Immature natural killer cell (primary cell): ENCODE measurements around the gene CRKL. TPM values are rescaled to one million over a fixed set of nuclear protein-coding genes. Genes with fewer than 3 reads are reported as not detected.

Source experiments
- DNase-seq, 3 donors: peaks; one replicate each; pipeline ENCODE4 v3.0.0; 2022; ENCODE audit warnings: mixed read lengths in 1 of 3
- H3K27ac Mint-ChIP-seq, 6 donors: one replicate each; pipeline ENCODE4 v1.8.0; 2020; ENCODE audit warnings: mixed read lengths in 6 of 6, mild to moderate bottlenecking in 5 of 6, inconsistent platforms in 4 of 6, moderate library complexity in 3 of 6
- H3K27me3 Mint-ChIP-seq, 3 donors: one replicate each; pipeline ENCODE4 v1.8.0; 2020 to 2021; ENCODE audit warnings: low read depth in 3 of 3, mild to moderate bottlenecking in 3 of 3, mixed read lengths in 3 of 3, moderate library complexity in 3 of 3, inconsistent platforms in 1 of 3
- H3K36me3 Mint-ChIP-seq, 3 donors: one replicate each; pipeline ENCODE4 v1.8.0; 2020; ENCODE audit warnings: mixed read lengths in 3 of 3, inconsistent platforms in 2 of 3, mild to moderate bottlenecking in 2 of 3
- H3K4me1 Mint-ChIP-seq, 2 donors: one replicate each; pipeline ENCODE4 v1.8.0; 2020; ENCODE audit warnings: inconsistent platforms in 2 of 2, mild to moderate bottlenecking in 2 of 2, mixed read lengths in 2 of 2, moderate library complexity in 1 of 2
- H3K4me3 Mint-ChIP-seq, 5 donors: one replicate each; pipeline ENCODE4 v1.8.0; 2020; ENCODE audit warnings: mild to moderate bottlenecking in 5 of 5, mixed read lengths in 5 of 5, inconsistent platforms in 3 of 5, moderate library complexity in 3 of 5
- H3K9me3 Mint-ChIP-seq, 6 donors: one replicate each; pipeline ENCODE4 v1.8.0; 2020; ENCODE audit warnings: mild to moderate bottlenecking in 6 of 6, mixed read lengths in 6 of 6, inconsistent platforms in 4 of 6, moderate library complexity in 3 of 6
- polyA plus RNA-seq, 3 donors: library from polyadenylated mRNA; unstranded; fragments of 300-500 nt; fragmentation: Illumina TruSeq; gene quantifications; one replicate each; pipeline ENCODE4 v1.2.3, GENCODE V29; 2021

The CRKL gene
- polyA plus RNA-seq, 3 donors from 2014 or later, result 26.7 to 50.7 (median 43.1) TPM

DNA sequence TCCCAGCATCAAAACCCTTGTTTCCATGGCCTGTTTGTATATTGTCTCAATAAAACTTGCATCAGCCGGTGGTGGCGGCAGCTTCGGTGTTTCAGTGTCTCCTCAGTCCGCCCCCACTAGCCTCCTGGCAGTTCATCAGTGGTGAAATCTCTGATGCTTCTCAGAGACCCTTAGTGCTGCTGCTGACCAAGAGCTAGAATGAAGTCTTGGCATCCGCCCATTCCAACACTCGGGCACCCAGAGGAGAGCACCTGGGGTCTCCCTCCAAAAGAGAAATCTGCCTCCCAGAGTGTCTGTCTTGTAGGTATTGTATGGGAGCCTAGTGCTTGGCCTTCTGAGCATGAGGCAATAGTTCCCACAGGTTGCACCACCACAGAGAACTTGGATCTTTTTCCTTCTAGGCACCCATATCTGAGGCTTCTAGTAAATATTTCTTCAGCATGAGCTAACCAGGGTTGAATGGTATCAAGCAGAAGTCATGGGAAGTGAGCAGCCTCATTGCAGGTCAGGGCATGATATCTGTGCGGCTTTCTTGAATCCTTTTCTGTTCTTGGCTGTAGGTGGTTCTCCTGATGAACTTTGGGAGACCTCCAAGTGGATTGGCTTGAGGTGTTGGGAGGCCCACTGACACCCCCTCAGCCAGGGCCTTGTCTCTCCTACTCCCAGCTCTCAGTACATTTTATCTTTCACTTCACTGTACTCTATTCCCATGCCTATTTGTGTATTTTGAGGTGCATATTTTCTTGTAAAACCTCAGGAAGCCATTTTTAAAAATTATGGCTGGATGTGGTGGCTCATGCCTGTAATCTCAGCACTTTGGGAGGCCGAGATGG lies 36.7 kb downstream of the CRKL start:
- Mint-ChIP-seq H3K27ac (peak overlapping the region in 3 of 6 donors; percentile 45 to 73 (median 60)), H3K4me3 (no peak overlapping the region), H3K36me3 (peaks cover 0 to 14% (median 9%) of the 10 kb centered on the region in 3 donors), H3K9me3 (no peaks in the 10 kb centered on the region), H3K27me3 (peaks cover 0 to 6% (median 2%) of the 10 kb centered on the region in 3 donors), H3K4me1 (peaks cover 26 to 28% of the 10 kb centered on the region in 2 donors)
- no peak for DNase-seq

GRCh38 chr22:20955548-20955947 lies 38.3 kb downstream of the CRKL start:
- H3K27ac Mint-ChIP-seq, result peak overlapping the region in 3 of 6 donors; percentile 29 to 51 (median 40)
- no peaks in the 10 kb centered on the region for H3K9me3 Mint-ChIP-seq
- H3K4me1 Mint-ChIP-seq, result peaks cover 15 to 16% of the 10 kb centered on the region in 2 donors
- peaks cover 0 to 4% (median 0%) of the 10 kb centered on the region in 3 donors for H3K36me3 Mint-ChIP-seq
- H3K4me3 Mint-ChIP-seq, result peak overlapping the region in 1 of 5 donors; percentile 38
- DNase-seq, result no peak
- H3K27me3 Mint-ChIP-seq, result peaks cover 2 to 6% (median 2%) of the 10 kb centered on the region in 3 donors

- DNase-seq, result no peak
- Mint-ChIP-seq H3K36me3 (peaks cover 0 to 4% (median 0%) of the 10 kb centered on the region in 3 donors), H3K27ac (peak overlapping the region in 4 of 6 donors; percentile 35 to 76 (median 64)), H3K4me3 (peak overlapping the region; percentile 81 to 89 (median 83)), H3K27me3 (peaks cover 2 to 6% (median 2%) of the 10 kb centered on the region in 3 donors), H3K4me1 (peaks cover 15% of the 10 kb centered on the region in 2 donors), H3K9me3 (no peaks in the 10 kb centered on the region)
Measured at GRCh38 chr22:20956258-20957101, 39.3 kb downstream of the CRKL start.

DNA sequence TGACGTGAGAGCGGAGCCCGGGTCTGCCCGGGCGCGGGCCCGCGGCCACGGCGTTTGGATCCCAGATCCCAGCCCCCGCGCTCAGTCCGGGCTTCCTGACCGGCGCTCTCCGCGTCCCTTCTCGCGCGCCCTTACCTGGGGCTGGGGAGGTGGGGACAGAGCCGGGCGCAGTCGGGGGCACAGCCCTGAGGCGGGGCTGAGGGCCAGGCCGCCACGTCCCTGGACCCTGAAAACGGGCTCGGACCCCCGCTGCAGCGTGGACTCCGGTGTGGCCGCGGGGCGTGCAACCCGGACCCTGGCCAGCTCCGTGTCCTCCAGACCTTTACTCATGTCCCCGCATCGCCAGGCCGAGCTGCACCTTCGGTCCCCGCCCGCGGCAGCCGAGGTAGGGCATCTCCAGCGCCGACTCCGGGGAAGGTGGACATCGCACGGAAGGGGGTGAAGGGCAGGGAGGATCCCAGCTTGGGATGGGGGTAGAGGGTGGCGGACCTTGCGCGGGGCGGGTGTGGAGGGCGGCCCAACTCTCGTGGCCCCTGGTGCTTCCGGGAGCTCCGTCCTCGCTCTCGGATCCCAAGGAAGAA lies 40.0 kb downstream of the CRKL start:
- Mint-ChIP-seq H3K36me3 (peaks cover 0 to 4% (median 0%) of the 10 kb centered on the region in 3 donors), H3K27ac (peak overlapping the region in 2 of 6 donors; percentile 37 to 76), H3K9me3 (no peaks in the 10 kb centered on the region), H3K4me1 (peaks cover 15 to 17% of the 10 kb centered on the region in 2 donors), H3K4me3 (peak overlapping the region; percentile 82 to 89 (median 83)), H3K27me3 (peaks cover 1 to 6% (median 5%) of the 10 kb centered on the region in 3 donors)
- peak in 1 of 3 donors; percentile 11 for DNase-seq

DNA sequence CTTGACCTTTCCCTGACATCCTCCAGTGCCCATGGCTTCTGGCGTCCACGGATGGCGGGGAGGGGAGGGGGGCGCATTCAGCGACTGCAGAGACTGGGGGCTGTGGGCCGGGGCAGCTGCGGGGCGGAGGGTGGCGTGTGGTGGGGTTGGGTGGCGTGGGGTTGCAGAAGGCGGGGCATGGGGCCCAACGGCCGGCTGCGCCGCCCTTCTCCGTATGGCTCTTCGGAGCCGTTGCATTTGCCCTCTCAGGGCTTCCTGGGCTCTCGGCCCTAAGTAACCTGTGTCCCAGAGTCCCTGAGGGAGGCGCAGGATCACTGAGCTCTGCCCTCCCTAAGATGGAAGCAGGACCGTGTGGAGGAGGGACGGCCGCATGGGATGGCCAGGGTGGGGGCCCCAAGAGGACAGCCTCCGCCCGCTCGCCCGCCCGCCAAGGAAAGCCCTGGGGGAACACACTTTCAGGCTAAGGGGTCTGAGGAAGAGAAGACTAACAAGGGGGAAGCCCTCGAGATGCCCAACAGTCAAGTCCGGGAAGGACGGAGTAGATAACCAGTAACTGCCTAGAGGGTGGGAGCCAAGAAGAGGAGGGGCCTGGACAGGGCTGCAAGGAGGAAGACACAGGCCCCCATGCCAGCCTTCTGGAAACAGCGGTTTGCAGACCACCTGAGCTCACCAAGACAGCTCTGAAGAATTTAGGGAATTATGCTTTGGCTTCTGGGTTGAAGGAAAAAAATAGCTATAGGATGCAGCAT lies 40.6 kb downstream of the CRKL start:
- peak in 2 of 3 donors; percentile 27 for DNase-seq
- Mint-ChIP-seq H3K9me3 (no peaks in the 10 kb centered on the region), H3K27ac (peak overlapping the region; percentile 24 to 76 (median 53)), H3K4me3 (peak overlapping the region; percentile 81 to 89 (median 83)), H3K36me3 (peaks cover 0 to 4% (median 0%) of the 10 kb centered on the region in 3 donors), H3K27me3 (peaks cover 1 to 5% (median 2%) of the 10 kb centered on the region in 3 donors), H3K4me1 (peaks cover 14 to 15% of the 10 kb centered on the region in 2 donors)

DNA sequence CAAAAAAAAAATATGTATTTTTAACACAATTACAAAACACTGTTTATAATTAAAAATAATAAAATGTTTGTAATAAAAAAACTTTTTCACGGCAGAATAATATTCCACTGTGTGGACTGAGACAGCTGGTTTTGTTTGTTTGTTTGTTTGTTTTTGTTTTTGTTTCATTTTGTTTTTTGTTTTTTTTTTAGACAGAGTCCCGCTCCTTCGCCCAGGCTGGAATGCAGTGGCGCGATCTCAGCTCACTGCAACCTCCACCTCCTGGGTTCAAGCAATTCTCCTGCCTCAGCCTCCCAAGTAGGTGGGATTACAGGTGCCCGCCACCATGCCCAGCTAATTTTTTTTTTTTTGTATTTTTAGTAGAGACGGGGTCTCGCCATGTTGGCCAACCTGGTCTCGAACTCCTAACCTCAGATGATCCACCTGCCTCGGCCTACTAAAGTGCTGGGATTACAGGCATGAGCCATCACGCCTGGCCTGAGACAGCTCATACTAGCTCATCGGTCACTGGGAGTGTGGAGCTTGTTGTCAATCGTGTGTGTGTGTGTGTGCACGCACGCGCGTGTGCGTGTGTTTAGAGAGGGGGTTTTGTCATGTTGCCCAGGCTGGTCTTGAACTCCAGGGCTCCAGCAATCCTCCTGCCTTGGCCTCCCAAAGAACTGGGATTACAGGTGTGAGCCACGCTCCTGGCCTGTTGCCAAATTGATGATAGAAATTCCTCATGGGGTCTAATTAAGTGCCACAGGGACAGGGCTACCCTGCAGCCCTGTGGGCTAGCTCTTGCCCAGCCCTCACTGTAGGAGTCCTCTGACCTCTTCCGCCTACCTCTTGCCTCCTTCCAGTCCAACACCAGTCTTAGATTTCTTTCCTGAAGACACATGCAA lies 42.6 kb downstream of the CRKL start:
- no peaks in the 10 kb centered on the region for H3K9me3 Mint-ChIP-seq
- peak overlapping the region in 1 of 6 donors; percentile 27 for H3K27ac Mint-ChIP-seq
- no peaks in the 10 kb centered on the region for H3K36me3 Mint-ChIP-seq
- no peak for DNase-seq
- H3K4me1 Mint-ChIP-seq, result peaks cover 19 to 21% of the 10 kb centered on the region in 2 donors
- peak overlapping the region in 3 of 5 donors; percentile 26 to 38 (median 31) for H3K4me3 Mint-ChIP-seq
- H3K27me3 Mint-ChIP-seq, result peaks cover 3 to 13% (median 7%) of the 10 kb centered on the region in 3 donors

GRCh38 chr22:20960609-20961008 lies 43.4 kb downstream of the CRKL start:
- peak overlapping the region in 1 of 5 donors; percentile 42 for H3K4me3 Mint-ChIP-seq

DNA sequence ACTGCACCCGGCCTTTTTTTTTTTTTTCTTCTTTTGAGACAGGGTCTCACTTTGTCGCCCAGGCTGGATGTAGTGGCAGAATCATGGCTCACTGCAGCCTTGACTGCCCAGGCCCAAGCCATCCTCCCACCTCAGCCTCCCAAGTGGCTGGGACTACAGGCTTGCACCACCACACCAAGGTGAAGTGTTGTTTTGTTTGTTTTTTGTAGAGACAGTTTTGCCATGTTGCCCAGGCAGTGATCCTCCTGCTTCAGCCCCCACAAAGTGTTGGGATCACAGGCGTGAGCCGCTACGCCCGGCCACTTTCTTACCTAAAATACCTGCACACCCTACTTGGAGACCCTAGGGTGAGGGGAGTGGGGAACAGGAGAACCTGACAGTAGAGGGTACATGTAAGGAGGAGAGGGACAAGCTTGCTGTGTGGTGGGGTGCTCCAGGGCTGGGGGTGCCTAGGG lies 45.3 kb downstream of the CRKL start:
- Mint-ChIP-seq H3K27ac (no peak overlapping the region), H3K27me3 (peaks cover 5 to 17% (median 7%) of the 10 kb centered on the region in 3 donors), H3K4me3 (no peak overlapping the region), H3K36me3 (no peaks in the 10 kb centered on the region), H3K4me1 (peaks cover 15 to 16% of the 10 kb centered on the region in 2 donors), H3K9me3 (no peaks in the 10 kb centered on the region)
- DNase-seq, result no peak

More at GRCh38 chr22:20960609-20961008, 43.4 kb downstream of the CRKL start:
- peaks cover 19 to 21% of the 10 kb centered on the region in 2 donors for H3K4me1 Mint-ChIP-seq
- no peaks in the 10 kb centered on the region for H3K9me3 Mint-ChIP-seq
- no peaks in the 10 kb centered on the region for H3K36me3 Mint-ChIP-seq
- no peak for DNase-seq
- peak overlapping the region in 2 of 6 donors; percentile 27 to 35 for H3K27ac Mint-ChIP-seq
- peaks cover 3 to 14% (median 7%) of the 10 kb centered on the region in 3 donors for H3K27me3 Mint-ChIP-seq

- Mint-ChIP-seq H3K27ac (peak overlapping the region in 1 of 6 donors; percentile 31), H3K4me3 (peak overlapping the region in 4 of 5 donors; percentile 4 to 30 (median 15)), H3K27me3 (peaks cover 5 to 17% (median 7%) of the 10 kb centered on the region in 3 donors), H3K36me3 (no peaks in the 10 kb centered on the region), H3K9me3 (no peaks in the 10 kb centered on the region), H3K4me1 (peaks cover 7 to 8% of the 10 kb centered on the region in 2 donors)
- DNase-seq, result no peak
Measured at GRCh38 chr22:20963201-20964052, 46.2 kb downstream of the CRKL start.

DNA sequence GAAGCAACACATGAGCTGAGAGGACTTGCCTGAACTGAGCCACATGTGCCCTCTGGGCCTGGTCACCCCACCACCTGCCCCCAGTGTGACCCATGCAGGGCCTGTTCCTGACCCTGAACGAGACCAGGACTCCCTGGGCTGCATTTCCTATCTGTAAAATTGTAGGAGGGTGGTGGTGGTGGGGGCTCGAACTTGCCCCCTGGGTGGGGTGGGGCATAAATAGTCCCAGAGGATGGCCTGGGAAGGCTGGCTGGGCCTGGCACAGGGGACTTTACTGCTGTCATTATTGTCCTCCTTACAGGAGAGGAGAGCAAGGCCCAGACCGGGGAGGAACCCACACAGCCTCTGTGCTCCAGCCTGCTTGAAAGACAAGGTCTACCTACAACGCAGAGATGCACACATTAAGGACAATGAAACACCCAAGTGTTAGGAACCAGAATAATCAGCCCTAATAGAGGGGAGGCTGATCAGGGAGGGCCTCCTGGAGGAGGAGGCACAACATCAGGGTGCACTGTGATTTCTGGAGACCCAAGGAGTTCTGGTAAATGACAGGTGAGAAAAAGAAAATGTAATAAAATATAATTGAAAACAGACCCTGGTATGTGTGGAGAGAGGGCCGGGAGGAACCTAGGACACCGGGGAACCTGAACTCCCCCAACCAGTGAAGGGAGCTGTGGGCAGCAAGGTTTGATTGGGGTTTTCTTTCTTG lies 47.0 kb downstream of the CRKL start:
- H3K27ac Mint-ChIP-seq, result peak overlapping the region in 1 of 6 donors; percentile 45
- no peak for DNase-seq
- peaks cover 6 to 7% of the 10 kb centered on the region in 2 donors for H3K4me1 Mint-ChIP-seq
- H3K9me3 Mint-ChIP-seq, result no peaks in the 10 kb centered on the region
- no peaks in the 10 kb centered on the region for H3K36me3 Mint-ChIP-seq
- peaks cover 5 to 17% (median 9%) of the 10 kb centered on the region in 3 donors for H3K27me3 Mint-ChIP-seq
- H3K4me3 Mint-ChIP-seq, result peak overlapping the region; percentile 67 to 80 (median 77)

GRCh38 chr22:20964799-20965103 lies 47.5 kb downstream of the CRKL start:
- Mint-ChIP-seq H3K27ac (peak overlapping the region in 1 of 6 donors; percentile 45), H3K27me3 (peaks cover 5 to 17% (median 9%) of the 10 kb centered on the region in 3 donors), H3K36me3 (no peaks in the 10 kb centered on the region), H3K4me3 (peak overlapping the region; percentile 67 to 80 (median 77)), H3K9me3 (no peaks in the 10 kb centered on the region), H3K4me1 (peaks cover 6 to 7% of the 10 kb centered on the region in 2 donors)
- no peak for DNase-seq
